ENCODE results near the gene ZFYVE21.
A peak's percentile ranks its signal among the peaks of the same experiment; 100 is the strongest.

GRCh38 chr14:103735815-103736545 is 20.4 kb downstream of the ZFYVE21 start:
- no peak for TF ChIP-seq CTCF (IDR thresholded peaks at IDR 0.05)
- TF ChIP-seq POLR2A (IDR thresholded peaks at IDR 0.05): no peak
- peak; percentile 74 for TF ChIP-seq POLR2AphosphoS5 (IDR thresholded peaks at IDR 0.05)
